SH-SY5Y (cell line): ENCODE results near the gene ST3GAL3.

Source experiments
- GATA2 ChIP-seq: IDR thresholded peaks from 2 replicates; pipeline ENCODE4 v1.6.1; 2011; ENCODE audit warnings: mild to moderate bottlenecking, low read depth, low read length
- GATA3 ChIP-seq: IDR thresholded peaks from 2 replicates; pipeline ENCODE4 v1.6.1; 2011; ENCODE audit warnings: low read depth, mild to moderate bottlenecking, low read length, moderate library complexity

- no peak for TF ChIP-seq GATA2
- TF ChIP-seq GATA3: no peak
Measured at GRCh38 chr1:43799656-43800635, 92.6 kb downstream of the ST3GAL3 start.
